Keratinocyte (primary cell): Measurements from ENCODE around the gene ZNF407. TPM values are rescaled to one million over a fixed set of nuclear protein-coding genes. Genes with fewer than 3 reads are reported as not detected.

Experiments
- DNase-seq: peaks from one replicate; pipeline ENCODE4 v3.0.0-alpha.2; 2011; ENCODE audit warnings: low read depth, missing footprints, low spot score
- FAIRE-seq: peaks from 2 replicates; lab custom pipeline; 2011; peaks lifted over from hg19 to GRCh38; lab: Jason Lieb, UNC
- H2AFZ ChIP-seq: 2 replicates; pipeline ENCODE4 v1.6.0; 2012; ENCODE audit warnings: low read length, control low read depth, inconsistent platforms; ENCODE audit not compliant: control insufficient read depth
- H3K27ac ChIP-seq: 2 replicates; pipeline ENCODE4 v1.5.1; 2011; ENCODE audit warnings: low read length; ENCODE audit not compliant: control insufficient read depth, insufficient read depth
- H3K27me3 ChIP-seq: 3 replicates; pipeline ENCODE4 v1.6.0; 2011; ENCODE audit warnings: low read length; ENCODE audit not compliant: control insufficient read depth, insufficient read depth; ENCODE audit errors: extremely low read depth
- H3K36me3 ChIP-seq, 2 experiments: 2 replicates in 1 of 2; 3 replicates in 1 of 2; pipeline ENCODE4 v1.5.1; 2011; ENCODE audit warnings: low read length in 2 of 2, mild to moderate bottlenecking in 1 of 2; ENCODE audit not compliant: control insufficient read depth in 2 of 2, insufficient read depth in 2 of 2; ENCODE audit errors: extremely low read depth in 1 of 2
- H3K4me1 ChIP-seq: 3 replicates; pipeline ENCODE4 v1.5.1; 2011; ENCODE audit warnings: low read length; ENCODE audit not compliant: control insufficient read depth, insufficient read depth; ENCODE audit errors: extremely low read depth
- H3K4me2 ChIP-seq: 3 replicates; pipeline ENCODE4 v1.6.0; 2011; ENCODE audit warnings: low read depth, low read length; ENCODE audit not compliant: control insufficient read depth, insufficient read depth; ENCODE audit errors: extremely low read depth
- H3K4me3 ChIP-seq, 3 experiments: fragments of 200-600 bp in 1 of 3; sonication (generic) in 1 of 3; 2 replicates in 2 of 3; 3 replicates in 1 of 3; pipeline ENCODE4 v1.5.1; 2011 to 2016; ENCODE audit warnings: low read length in 3 of 3, mild to moderate bottlenecking in 3 of 3, control low read depth in 2 of 3, inconsistent platforms in 1 of 3, low read depth in 1 of 3, mixed read lengths in 1 of 3, mixed run types in 1 of 3, moderate library complexity in 1 of 3; ENCODE audit not compliant: control insufficient read depth in 2 of 3, insufficient read depth in 2 of 3; ENCODE audit errors: extremely low read depth in 1 of 3
- H3K79me2 ChIP-seq: 2 replicates; pipeline ENCODE4 v1.6.0; 2012; ENCODE audit warnings: low read length; ENCODE audit not compliant: control insufficient read depth, insufficient read depth
- H3K9ac ChIP-seq: 3 replicates; pipeline ENCODE4 v1.6.0; 2011; ENCODE audit warnings: low read length; ENCODE audit not compliant: control insufficient read depth, insufficient read depth; ENCODE audit errors: extremely low read depth
- H3K9me1 ChIP-seq: 3 replicates; pipeline ENCODE4 v1.6.0; 2011; ENCODE audit warnings: low read length; ENCODE audit not compliant: control insufficient read depth, insufficient read depth; ENCODE audit errors: extremely low read depth
- H3K9me3 ChIP-seq: 2 replicates; pipeline ENCODE4 v1.5.1; 2012; ENCODE audit warnings: low read depth, low read length; ENCODE audit not compliant: control insufficient read depth
- H4K20me1 ChIP-seq: 3 replicates; pipeline ENCODE4 v1.6.0; 2011; ENCODE audit warnings: low read length; ENCODE audit not compliant: control insufficient read depth, insufficient read depth; ENCODE audit errors: extremely low read depth
- CTCF ChIP-seq, 3 experiments: IDR thresholded peaks in 1 of 3; conservative IDR thresholded peaks in 1 of 3; optimal IDR thresholded peaks in 1 of 3; 2 replicates in 2 of 3; 3 replicates in 1 of 3; pipeline versions ENCODE3 to v1.5.1; 2011; ENCODE audit warnings: low read length in 3 of 3, mild to moderate bottlenecking in 3 of 3, moderate library complexity in 2 of 3, control low read depth in 1 of 3, inconsistent platforms in 1 of 3; ENCODE audit not compliant: insufficient read depth in 2 of 3; ENCODE audit errors: extremely low read depth in 1 of 3
- EZH2 ChIP-seq: IDR thresholded peaks from one replicate; pipeline ENCODE4 v1.6.1; 2012; ENCODE audit warnings: inconsistent platforms, mild to moderate bottlenecking, low read length, moderate library complexity
- dilution Hi-C: fragments of 300-500 bp; cut with MboI; formaldehyde crosslinking; loops from one replicate; pipeline ENCODE4 v1.7.0; 2020; ENCODE audit warnings: low sequenced_read_pairs; ENCODE audit not compliant: extremely low pct_ligation_motif_present
- polyA plus RNA-seq, 5 experiments: library from polyadenylated mRNA; depleted of rRNA in 3 of 5; stranded (reverse) in 3 of 5; stranded (forward) in 1 of 5; unstranded in 1 of 5; fragments of >200 nt; gene quantifications; 1 replicate in 1 of 5; 2 replicates in 3 of 5; 3 replicates in 1 of 5; pipeline versions ENCODE4 v1.2.1 to v1.2.3, GENCODE V29; 2011 to 2012; ENCODE audit warnings: missing spikeins in 2 of 5, low read depth in 1 of 5, low replicate concordance in 1 of 5

Gene ZNF407
- polyA plus RNA-seq, 1 donor (not counting 4 experiments of a cell fraction or from before 2014, with no cell fraction given): 3.8 TPM

- DNase-seq (no peak), FAIRE-seq (no peak)
- Histone ChIP-seq H3K36me3 (no peaks in the 10 kb centered on the region), H3K27me3 (no peaks in the 10 kb centered on the region), H3K4me1 (no peaks in the 10 kb centered on the region), H3K79me2 (no peaks in the 10 kb centered on the region), H3K4me3 (no peak overlapping the region), H4K20me1 (no peaks in the 10 kb centered on the region), H2AFZ (no peak overlapping the region), H3K9ac (no peak overlapping the region), H3K27ac (no peak overlapping the region), H3K9me3 (no peaks in the 10 kb centered on the region), H3K9me1 (no peaks in the 10 kb centered on the region), H3K4me2 (no peak overlapping the region)
- TF ChIP-seq CTCF (optimal IDR thresholded peaks at IDR 0.05 in 1 of 3, IDR thresholded peaks at IDR 0.05 in 1 of 3, conservative IDR thresholded peaks at IDR 0.05 in 1 of 3; ENCODE audit: extremely low read depth in 1 of 3, insufficient read depth in 2 of 3, low read length in 3 of 3) (no peak), EZH2 (no peak)
- dilution Hi-C loops: no loop called here
Observed at GRCh38 chr18:74942319-74942910, 344.7 kb downstream of the ZNF407 start.

- FAIRE-seq (no peak), DNase-seq (no peak)
- Histone ChIP-seq H3K4me1 (no peaks in the 10 kb centered on the region), H3K9ac (no peak overlapping the region), H2AFZ (no peak overlapping the region), H3K9me1 (no peaks in the 10 kb centered on the region), H3K27ac (no peak overlapping the region), H3K9me3 (no peaks in the 10 kb centered on the region), H3K4me3 (no peak overlapping the region), H4K20me1 (no peaks in the 10 kb centered on the region), H3K4me2 (no peak overlapping the region), H3K79me2 (no peaks in the 10 kb centered on the region), H3K27me3 (no peaks in the 10 kb centered on the region), H3K36me3 (no peaks in the 10 kb centered on the region)
- no peak for TF ChIP-seq EZH2
- TF ChIP-seq CTCF (optimal IDR thresholded peaks at IDR 0.05 in 1 of 3, IDR thresholded peaks at IDR 0.05 in 1 of 3, conservative IDR thresholded peaks at IDR 0.05 in 1 of 3; ENCODE audit: extremely low read depth in 1 of 3, insufficient read depth in 2 of 3, low read length in 3 of 3): no peak
- dilution Hi-C loops: no loop called here
Observed at GRCh38 chr18:74944676-74945075, 347.0 kb downstream of the ZNF407 start.
